Body of pancreas (tissue), 4 donors: ENCODE data around the gene NDUFS8.

Source experiments
- POLR2A ChIP-seq, 3 donors: fragments of 450-650 bp; IDR thresholded peaks; one replicate each; pipeline ENCODE4 v1.6.1; 2016; ENCODE audit warnings: antibody characterized with exemption in 3 of 3, mild to moderate bottlenecking in 2 of 3
- TF ChIP-seq, protein P1 (sequence below), 7 experiments: fragments of 450-650 bp in 4 of 7; fragments of 200-600 bp in 3 of 7; sonication (generic) in 3 of 7; IDR thresholded peaks; one replicate each; pipeline ENCODE4 v1.5.1; 2016 to 2019; ENCODE audit warnings: antibody characterized with exemption in 7 of 7

DNA sequence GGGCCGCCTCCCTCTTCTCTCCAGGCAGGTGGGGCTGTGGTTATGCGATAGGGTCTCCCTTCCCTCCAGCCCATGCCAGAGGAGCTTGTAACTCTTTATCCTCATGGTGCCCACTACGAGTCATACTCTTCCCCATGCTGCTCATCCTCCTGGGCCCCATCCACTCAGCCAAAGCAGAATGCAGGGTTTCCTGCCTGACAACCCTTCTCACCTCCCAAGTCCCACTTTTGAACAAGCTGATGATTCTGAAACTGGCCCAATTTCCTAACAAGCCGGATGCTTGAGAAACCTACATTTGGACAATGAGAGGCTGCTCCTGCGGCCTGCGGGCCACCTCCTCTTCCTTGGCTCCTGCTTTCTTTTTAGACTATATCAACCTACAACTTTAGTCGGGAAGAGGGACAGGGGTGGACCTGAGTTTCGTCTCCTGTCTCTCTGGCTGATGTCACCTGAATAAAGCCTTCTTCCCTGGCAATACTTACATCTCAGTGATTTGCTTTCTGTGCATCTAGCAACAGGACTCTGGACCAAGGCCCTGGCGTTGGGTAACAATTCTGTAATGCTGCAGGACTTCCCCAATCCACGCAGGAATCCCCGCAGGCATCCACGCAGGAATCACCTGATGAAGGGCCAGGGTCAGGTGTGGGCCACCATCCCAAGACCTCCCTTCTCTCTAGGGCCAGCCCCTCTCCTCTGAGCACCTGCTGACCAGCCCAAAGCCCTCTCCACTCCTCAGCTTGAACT lies 1.5 kb upstream of the NDUFS8 start:
- TF ChIP-seq, protein P1, sequence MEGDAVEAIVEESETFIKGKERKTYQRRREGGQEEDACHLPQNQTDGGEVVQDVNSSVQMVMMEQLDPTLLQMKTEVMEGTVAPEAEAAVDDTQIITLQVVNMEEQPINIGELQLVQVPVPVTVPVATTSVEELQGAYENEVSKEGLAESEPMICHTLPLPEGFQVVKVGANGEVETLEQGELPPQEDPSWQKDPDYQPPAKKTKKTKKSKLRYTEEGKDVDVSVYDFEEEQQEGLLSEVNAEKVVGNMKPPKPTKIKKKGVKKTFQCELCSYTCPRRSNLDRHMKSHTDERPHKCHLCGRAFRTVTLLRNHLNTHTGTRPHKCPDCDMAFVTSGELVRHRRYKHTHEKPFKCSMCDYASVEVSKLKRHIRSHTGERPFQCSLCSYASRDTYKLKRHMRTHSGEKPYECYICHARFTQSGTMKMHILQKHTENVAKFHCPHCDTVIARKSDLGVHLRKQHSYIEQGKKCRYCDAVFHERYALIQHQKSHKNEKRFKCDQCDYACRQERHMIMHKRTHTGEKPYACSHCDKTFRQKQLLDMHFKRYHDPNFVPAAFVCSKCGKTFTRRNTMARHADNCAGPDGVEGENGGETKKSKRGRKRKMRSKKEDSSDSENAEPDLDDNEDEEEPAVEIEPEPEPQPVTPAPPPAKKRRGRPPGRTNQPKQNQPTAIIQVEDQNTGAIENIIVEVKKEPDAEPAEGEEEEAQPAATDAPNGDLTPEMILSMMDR (IDR thresholded peaks at IDR 0.05), result no peak
- no peak for TF ChIP-seq POLR2A (IDR thresholded peaks at IDR 0.05)
